ENCODE data around the gene MUC4.
"Not testable (repeated sequence)": the region's sequence is repeated elsewhere in the genome, so short reads cannot be mapped to it uniquely, and the experiment has no call there.

The MUC4 gene

GRCh38 chr3:195785781-195786405 lies 25.8 kb downstream of the MUC4 start:
- DNase-seq (ENCODE audit: low read depth in 1 of 2, low spot score in 1 of 2), result not testable (repeated sequence)

GRCh38 chr3:195784031-195784430 lies 27.7 kb downstream of the MUC4 start:
- not testable (repeated sequence) for DNase-seq (ENCODE audit: low read depth in 1 of 2, low spot score in 1 of 2)

GRCh38 chr3:195781236-195781635 lies 30.5 kb downstream of the MUC4 start:
- DNase-seq (ENCODE audit: low read depth in 1 of 2, low spot score in 1 of 2), result not testable (repeated sequence)

- DNase-seq (ENCODE audit: low read depth in 1 of 2, low spot score in 1 of 2), result no peak
Observed at GRCh38 chr3:195777975-195778374, 33.8 kb downstream of the MUC4 start.

- no peak for DNase-seq (ENCODE audit: low read depth in 1 of 2, low spot score in 1 of 2)
Observed at GRCh38 chr3:195774917-195775316, 36.8 kb downstream of the MUC4 start.

GRCh38 chr3:195773956-195774537 lies 37.7 kb downstream of the MUC4 start:
- DNase-seq (ENCODE audit: low read depth in 1 of 2, low spot score in 1 of 2), result no peak

- no peak for DNase-seq (ENCODE audit: low read depth in 1 of 2, low spot score in 1 of 2)
Observed at GRCh38 chr3:195771646-195772300, 40.0 kb downstream of the MUC4 start.

GRCh38 chr3:195770841-195771645 lies 40.7 kb downstream of the MUC4 start:
- DNase-seq (ENCODE audit: low read depth in 1 of 2, low spot score in 1 of 2), result not testable (repeated sequence)

GRCh38 chr3:195770081-195770840 lies 41.5 kb downstream of the MUC4 start:
- DNase-seq (ENCODE audit: low read depth in 1 of 2, low spot score in 1 of 2), result no peak

- DNase-seq (ENCODE audit: low read depth in 1 of 2, low spot score in 1 of 2), result no peak
Observed at GRCh38 chr3:195769551-195769950, 42.2 kb downstream of the MUC4 start.

- DNase-seq (ENCODE audit: low read depth in 1 of 2, low spot score in 1 of 2), result no peak
Observed at GRCh38 chr3:195768831-195769303, 42.9 kb downstream of the MUC4 start.

GRCh38 chr3:195768414-195768813 lies 43.3 kb downstream of the MUC4 start:
- no peak for DNase-seq (ENCODE audit: low read depth in 1 of 2, low spot score in 1 of 2)

GRCh38 chr3:195767792-195768191 lies 43.9 kb downstream of the MUC4 start:
- DNase-seq (ENCODE audit: low read depth in 1 of 2, low spot score in 1 of 2), result no peak

- no peak for DNase-seq (ENCODE audit: low read depth in 1 of 2, low spot score in 1 of 2)
Observed at GRCh38 chr3:195766671-195767070, 45.1 kb downstream of the MUC4 start.

- no peak for DNase-seq (ENCODE audit: low read depth in 1 of 2, low spot score in 1 of 2)
Observed at GRCh38 chr3:195764961-195765706, 46.6 kb downstream of the MUC4 start.

- DNase-seq (ENCODE audit: low read depth in 1 of 2, low spot score in 1 of 2), result no peak
Observed at GRCh38 chr3:195763843-195764825, 47.6 kb downstream of the MUC4 start.

- DNase-seq (ENCODE audit: low read depth in 1 of 2, low spot score in 1 of 2), result no peak
Observed at GRCh38 chr3:195763076-195763830, 48.5 kb downstream of the MUC4 start.

- no peak for DNase-seq (ENCODE audit: low read depth in 1 of 2, low spot score in 1 of 2)
Observed at GRCh38 chr3:195762611-195763010, 49.1 kb downstream of the MUC4 start.

Measured in stimulated activated CD4-positive, alpha-beta T cell treated with anti-CD3 and anti-CD28 coated beads, Interleukin-15, amount 100 ng/mL, for 1 hour (primary cell).